ENCODE data around the gene TNNT3. TPM values are rescaled to one million over a fixed set of nuclear protein-coding genes. Genes with fewer than 3 reads are reported as not detected.

Gene TNNT3
- total RNA-seq, 2 donors from 2014 or later: 1.6 TPM; not detected in 1

- Histone ChIP-seq H3K27ac (peak overlapping the region in 2 of 4 donors; percentile 40 to 53), H3K36me3 (replicated peaks in 1 of 2; ENCODE audit: insufficient read depth in 1 of 2, low read depth in 2 of 2) (no peaks in the 10 kb centered on the region), H3K27me3 (no peaks in the 10 kb centered on the region), H3K4me1 (peaks cover 30% of the 10 kb centered on the region), H3K4me3 (no peak overlapping the region), H3K9me3 (no peaks in the 10 kb centered on the region)
- WGBS, 2 donors: 78 to 82% methylated on average over 16 to 32 of the region's 32 CpGs
- intact Hi-C loops (cut with DNase I): loop anchor here (5.0 kb wide), 3 partner anchors 53 to 272 kb away; partner anchors contain the start of gene KRTAP5-6
- TF ChIP-seq, protein P1, sequence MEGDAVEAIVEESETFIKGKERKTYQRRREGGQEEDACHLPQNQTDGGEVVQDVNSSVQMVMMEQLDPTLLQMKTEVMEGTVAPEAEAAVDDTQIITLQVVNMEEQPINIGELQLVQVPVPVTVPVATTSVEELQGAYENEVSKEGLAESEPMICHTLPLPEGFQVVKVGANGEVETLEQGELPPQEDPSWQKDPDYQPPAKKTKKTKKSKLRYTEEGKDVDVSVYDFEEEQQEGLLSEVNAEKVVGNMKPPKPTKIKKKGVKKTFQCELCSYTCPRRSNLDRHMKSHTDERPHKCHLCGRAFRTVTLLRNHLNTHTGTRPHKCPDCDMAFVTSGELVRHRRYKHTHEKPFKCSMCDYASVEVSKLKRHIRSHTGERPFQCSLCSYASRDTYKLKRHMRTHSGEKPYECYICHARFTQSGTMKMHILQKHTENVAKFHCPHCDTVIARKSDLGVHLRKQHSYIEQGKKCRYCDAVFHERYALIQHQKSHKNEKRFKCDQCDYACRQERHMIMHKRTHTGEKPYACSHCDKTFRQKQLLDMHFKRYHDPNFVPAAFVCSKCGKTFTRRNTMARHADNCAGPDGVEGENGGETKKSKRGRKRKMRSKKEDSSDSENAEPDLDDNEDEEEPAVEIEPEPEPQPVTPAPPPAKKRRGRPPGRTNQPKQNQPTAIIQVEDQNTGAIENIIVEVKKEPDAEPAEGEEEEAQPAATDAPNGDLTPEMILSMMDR (IDR thresholded peaks at IDR 0.05): no peak
- TF ChIP-seq POLR2A (IDR thresholded peaks at IDR 0.05): no peak
- ATAC-seq (peak; percentile 27), DNase-seq (peak in 2 of 4 donors; percentile 31 to 35)
Observed at GRCh38 chr11:1879941-1880720, 39.4 kb upstream of the TNNT3 start.

DNA sequence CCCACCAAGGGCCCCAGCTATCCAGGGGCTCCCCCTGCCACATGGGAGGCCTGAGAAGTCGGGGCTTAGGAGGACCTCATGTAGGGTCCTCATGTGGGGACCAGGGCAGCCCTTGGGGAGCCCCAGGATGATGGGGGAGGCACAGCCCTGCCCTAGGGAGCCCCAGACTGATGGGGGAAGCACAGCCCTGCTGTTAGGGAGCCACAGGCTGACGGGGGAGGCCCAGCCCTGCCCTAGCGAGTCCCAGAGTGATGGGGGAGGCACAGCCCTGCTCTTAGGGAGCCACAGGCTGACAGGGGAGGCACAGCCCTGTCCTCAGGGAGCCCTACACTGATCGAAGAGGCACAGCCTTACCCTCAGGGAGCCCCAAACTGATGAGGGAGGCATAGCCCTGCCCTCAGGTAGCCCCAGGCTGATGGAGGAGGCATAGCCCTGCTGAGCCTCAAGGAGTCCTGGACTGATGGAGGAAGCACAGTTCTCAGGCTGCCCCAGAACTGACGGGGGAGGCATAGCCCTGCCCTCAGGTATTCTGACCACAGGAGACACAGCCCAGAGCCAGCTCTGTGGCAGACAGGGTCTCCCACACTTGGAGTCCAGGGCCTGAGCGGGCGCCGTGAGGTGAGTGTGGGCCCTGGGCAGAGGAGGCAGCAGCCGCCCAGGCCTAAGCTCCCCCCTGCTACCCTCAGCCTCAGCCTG lies 38.6 kb upstream of the TNNT3 start:
- peaks cover 29% of the 10 kb centered on the region for H3K4me1 ChIP-seq
- DNase-seq (no peak), ATAC-seq (no peak)
- peak overlapping the region in 2 of 4 donors; percentile 40 to 53 for H3K27ac ChIP-seq
- H3K9me3 ChIP-seq: no peaks in the 10 kb centered on the region
- TF ChIP-seq, protein P1 (IDR thresholded peaks at IDR 0.05): no peak
- TF ChIP-seq POLR2A (IDR thresholded peaks at IDR 0.05): no peak
- no peaks in the 10 kb centered on the region for H3K36me3 ChIP-seq (replicated peaks in 1 of 2; ENCODE audit: insufficient read depth in 1 of 2, low read depth in 2 of 2)
- 87% methylated on average over 9 of the region's 9 CpGs; no CpG with 5 or more reads in 1 of the 2 donors for WGBS, 2 donors
- intact Hi-C loops (cut with DNase I): loop anchor here (5.0 kb wide), 2 partner anchors 184 to 271 kb away; partner anchors contain the start of gene KRTAP5-6
- no peaks in the 10 kb centered on the region for H3K27me3 ChIP-seq
- no peak overlapping the region for H3K4me3 ChIP-seq

DNA sequence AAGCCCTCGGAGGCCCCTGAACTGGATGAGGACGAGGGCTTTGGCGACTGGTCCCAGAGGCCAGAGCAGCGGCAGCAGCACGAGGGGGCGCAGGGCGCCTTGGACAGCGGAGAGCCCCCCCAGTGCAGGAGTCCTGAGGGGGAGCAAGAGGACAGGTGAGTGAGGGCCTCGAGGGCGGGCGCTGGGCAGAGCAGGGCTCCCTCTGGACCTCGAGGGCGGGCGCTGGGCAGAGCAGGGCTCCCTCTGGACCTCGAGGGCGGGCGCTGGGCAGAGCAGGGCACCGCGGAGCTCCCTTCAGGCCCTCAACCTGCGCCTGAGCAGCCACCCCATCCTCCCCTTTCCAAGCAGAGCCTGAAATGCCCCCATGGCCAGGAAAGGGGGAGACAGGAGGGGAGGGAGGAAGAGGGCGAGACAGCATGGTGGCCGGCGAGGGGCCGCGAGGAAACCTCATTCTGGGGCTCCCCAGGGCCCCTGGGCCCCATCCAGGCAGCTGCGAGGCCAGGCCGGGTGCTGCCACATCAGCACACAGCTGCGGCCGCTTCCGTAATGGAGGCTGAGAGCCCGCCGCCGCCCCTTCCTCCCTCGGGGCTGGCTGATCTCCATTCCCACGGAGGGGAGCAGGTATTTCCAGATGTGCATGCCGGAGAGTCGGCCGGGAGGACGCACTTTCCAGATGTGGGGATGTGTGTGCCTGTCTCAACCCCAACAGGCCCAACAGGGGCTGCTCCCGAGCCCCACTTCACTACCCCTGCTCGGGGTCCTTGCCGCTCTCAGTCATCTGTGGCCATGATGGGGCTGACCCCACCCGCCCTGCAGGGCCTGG lies 37.9 kb upstream of the TNNT3 start:
- peak overlapping the region in 1 of 4 donors; percentile 40 for H3K27ac ChIP-seq
- ATAC-seq (no peak), DNase-seq (peak in 2 of 4 donors; percentile 5 to 9)
- intact Hi-C loops (cut with DNase I): loop anchor here (5.0 kb wide), 2 partner anchors 184 to 271 kb away; partner anchors contain the start of gene KRTAP5-6
- H3K36me3 ChIP-seq (replicated peaks in 1 of 2; ENCODE audit: insufficient read depth in 1 of 2, low read depth in 2 of 2): no peaks in the 10 kb centered on the region
- H3K9me3 ChIP-seq: no peaks in the 10 kb centered on the region
- H3K4me3 ChIP-seq: no peak overlapping the region
- 61 to 66% methylated on average over 15 to 35 of the region's 43 CpGs for WGBS, 2 donors
- TF ChIP-seq, protein P1 (IDR thresholded peaks at IDR 0.05): no peak
- peaks cover 21% of the 10 kb centered on the region for H3K4me1 ChIP-seq
- H3K27me3 ChIP-seq: no peaks in the 10 kb centered on the region

DNA sequence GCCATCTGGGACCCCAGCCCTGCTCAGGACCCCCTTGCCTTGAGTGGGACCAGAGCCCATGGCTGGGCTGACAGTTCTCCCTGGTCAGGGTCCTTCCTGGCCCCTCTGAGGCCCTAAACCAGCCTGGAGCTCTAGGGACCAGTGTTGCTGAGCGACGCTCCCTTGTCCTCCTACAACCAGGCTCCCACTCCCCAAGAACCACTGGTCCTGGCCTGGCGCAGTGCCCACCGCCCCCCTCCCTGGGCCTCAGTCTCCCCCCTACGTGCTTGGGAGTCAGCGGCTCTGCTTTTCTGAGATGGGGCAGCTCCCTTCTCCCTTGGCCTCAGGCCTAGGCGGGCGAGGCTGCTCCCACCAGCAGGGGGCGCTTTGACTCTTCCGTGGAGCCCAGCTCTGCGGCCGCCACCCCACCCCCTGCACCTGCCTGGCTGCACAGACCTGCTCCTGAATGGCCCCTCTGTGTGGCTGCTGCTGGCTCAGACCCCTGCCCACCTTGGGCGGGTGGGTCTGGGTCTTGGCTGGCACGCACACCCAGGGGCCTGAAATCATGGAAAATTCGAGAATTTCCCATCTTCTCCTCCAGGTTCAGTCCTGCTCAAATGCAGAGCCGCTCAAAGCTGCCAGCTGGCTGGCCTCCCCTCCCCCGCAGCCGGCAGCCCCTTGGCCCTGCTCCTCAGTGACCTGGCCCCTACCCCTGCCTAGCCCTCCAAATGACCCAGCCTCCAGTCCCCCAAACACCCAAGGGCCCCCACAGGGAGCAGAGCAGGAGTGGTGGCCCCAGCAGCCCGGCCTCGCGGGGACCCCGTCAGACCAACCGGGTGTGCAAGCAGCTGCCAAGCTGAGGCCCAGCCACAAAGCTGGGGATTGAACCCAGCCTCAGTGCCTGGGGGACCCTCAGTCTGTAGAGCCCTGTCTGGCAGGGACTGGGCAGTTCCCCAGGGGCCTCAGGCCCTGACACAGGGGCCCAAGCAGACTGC lies 37.0 kb upstream of the TNNT3 start:
- H3K4me1 ChIP-seq: peaks cover 14% of the 10 kb centered on the region
- no peaks in the 10 kb centered on the region for H3K9me3 ChIP-seq
- TF ChIP-seq, protein P1 (IDR thresholded peaks at IDR 0.05): peak; percentile 84 to 95 (median 87)
- TF ChIP-seq POLR2A (IDR thresholded peaks at IDR 0.05): no peak
- no peak overlapping the region for H3K4me3 ChIP-seq
- ATAC-seq: peak; percentile 88
- H3K36me3 ChIP-seq (replicated peaks in 1 of 2; ENCODE audit: insufficient read depth in 1 of 2, low read depth in 2 of 2): no peaks in the 10 kb centered on the region
- H3K27ac ChIP-seq: peak overlapping the region in 1 of 4 donors; percentile 3
- no peaks in the 10 kb centered on the region for H3K27me3 ChIP-seq
- WGBS, 2 donors: 28 to 37% methylated on average over 7 to 22 of the region's 23 CpGs
- peak; percentile 83 to 88 (median 84) for DNase-seq
- intact Hi-C loops (cut with DNase I): loop anchor here (5.0 kb wide), 2 partner anchors 185 to 270 kb away; partner anchors contain the start of gene KRTAP5-6

Data from body of pancreas (tissue), 4 donors.